HuH-7 (cell line): ENCODE data around the gene LRRN3.

Experiments
- DNase-seq: peaks from one replicate; pipeline ENCODE4 v3.0.0; 2011; ENCODE audit warnings: low spot score

Gene LRRN3

DNA sequence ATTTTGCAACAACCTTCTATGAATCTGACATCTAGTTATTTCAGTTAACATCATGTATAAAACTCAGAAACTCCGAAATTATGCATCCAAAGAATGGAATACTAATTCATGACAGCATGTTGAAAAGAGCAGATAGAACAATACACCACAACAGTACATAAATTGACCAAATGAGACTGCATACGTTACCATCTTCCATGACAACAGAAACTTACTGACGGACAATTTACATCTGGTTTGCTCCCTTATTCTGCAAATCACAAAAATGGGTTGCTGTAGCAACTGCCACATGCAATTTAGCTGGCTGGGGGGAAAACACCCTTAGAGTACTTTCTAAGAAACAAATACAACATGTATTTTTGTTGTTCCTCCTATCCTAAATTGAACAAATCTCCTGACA, 14.3 kb downstream of the LRRN3 start:
- DNase-seq: no peak

DNA sequence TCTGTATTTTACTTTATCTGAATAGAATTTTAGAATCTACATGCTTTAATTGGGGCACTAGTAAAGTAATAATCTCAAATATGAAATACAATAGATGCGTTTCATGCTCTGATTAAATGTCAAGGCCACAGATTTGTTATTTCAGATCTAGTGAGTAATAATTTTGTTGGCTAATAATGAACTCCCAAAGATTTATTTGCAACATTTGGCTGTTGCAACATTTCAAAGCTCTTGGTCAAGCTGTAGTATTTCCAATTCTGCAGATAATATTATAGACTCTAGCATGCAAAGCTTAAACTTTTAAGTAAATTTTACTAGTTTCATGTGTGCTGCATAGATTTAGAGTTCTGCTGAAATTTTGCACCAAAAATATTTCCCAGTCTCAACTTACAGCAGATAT, 16.7 kb downstream of the LRRN3 start:
- DNase-seq: no peak

DNA sequence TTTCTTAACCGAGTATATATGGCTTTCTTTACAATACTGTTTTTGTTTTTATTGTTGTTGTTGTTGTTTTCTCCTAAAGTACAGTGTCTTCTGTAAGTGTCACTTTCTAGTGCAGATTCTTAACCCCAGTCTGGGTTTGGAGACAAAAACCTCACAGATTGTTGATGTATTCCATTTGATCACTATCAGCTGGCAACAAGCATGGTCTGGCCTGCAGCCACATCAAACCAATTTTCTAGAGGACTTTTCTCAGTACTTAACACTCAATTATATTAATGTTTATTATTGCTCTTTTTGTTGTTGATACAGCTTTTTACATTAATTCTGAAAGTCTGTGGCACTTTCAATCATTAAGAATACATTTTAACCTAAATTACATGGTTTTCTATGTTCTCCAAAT, 17.1 kb downstream of the LRRN3 start:
- no peak for DNase-seq

DNA sequence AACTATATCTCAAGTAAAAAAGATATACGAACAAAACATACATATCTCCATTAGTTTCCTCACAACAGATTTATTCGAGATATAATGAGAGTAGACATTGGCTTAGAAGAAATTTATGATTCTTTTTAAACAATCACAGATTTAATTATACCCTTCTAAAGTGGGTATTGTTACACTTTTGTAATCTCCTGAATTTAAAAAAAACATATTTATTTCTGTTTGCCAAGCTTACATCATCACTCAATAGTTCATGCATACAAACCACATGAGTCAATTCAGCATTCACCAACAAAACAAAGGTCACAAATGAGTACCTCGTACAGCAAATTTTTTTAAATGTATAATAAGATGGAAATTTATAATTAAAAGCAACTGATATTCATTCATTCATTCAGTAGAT, 17.6 kb downstream of the LRRN3 start:
- DNase-seq: no peak

DNA sequence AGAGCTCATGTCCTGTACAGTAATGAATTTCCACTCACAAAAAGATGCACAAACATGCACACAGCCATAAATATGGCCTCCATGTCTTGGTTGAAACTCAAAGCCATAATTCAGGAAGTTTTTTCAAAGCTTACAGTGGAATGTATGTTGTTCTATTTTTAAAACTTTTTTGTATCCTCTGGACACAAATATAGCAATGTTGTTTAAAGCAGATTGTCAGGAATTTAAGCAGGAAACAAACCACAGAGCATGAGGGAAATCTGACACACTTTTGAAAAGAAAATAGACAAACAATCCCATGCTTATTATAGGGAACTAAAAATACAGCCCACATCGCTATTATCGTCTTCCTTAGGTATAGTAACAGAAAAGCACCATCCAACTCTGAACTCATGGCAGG, 21.5 kb downstream of the LRRN3 start:
- no peak for DNase-seq

DNA sequence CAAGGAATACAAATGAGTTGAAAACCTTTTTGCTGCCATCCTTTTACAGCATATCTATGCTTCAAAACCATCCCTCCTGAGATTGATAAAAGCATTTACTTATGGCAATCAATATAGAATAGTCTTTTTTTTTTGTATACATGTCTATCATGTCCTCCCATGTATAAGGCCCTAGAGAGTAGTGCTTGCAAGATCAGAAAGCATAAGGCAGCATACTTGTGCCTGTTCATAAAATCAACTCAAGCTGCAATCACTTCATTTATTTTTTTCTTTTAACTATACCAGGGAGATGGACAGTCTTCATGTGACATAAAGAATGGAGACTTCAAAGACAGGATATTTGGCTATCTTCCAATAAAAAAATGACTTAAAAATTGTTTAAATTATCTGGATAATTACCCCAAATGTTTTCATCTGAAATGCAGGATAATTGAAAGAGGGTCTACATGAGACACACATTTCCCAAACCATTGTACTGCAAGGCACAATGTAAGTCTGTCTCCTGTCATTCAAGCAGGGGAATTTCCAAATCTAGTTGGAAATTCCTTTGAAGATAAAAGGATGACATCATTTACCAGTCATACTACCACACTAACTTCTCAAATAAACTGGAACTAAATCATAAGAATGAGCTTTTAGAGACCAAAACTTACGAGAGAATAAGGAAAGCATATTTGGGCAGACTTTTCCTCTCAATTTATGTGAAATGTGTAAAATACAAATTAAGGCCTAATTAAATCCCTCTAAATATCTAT, 22.5 kb downstream of the LRRN3 start:
- no peak for DNase-seq

DNA sequence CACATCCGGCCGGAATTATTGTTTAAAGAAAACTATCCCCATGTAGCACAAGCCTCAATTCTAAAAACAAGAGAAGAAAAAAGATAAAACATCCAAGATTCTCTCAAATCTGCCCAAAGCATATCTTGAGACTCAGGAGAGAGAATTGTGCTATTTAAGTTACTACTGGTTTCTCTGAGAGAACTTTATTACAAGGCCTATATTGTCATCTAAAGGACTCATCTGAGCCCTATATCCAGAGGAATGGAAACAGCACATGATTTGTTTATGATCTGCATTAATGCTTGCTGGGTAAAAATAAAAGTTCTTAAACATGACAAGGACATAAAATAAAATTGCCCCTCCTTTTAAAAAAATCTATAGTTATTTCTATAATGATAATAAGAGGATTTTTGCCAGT, 25.0 kb downstream of the LRRN3 start:
- no peak for DNase-seq

DNA sequence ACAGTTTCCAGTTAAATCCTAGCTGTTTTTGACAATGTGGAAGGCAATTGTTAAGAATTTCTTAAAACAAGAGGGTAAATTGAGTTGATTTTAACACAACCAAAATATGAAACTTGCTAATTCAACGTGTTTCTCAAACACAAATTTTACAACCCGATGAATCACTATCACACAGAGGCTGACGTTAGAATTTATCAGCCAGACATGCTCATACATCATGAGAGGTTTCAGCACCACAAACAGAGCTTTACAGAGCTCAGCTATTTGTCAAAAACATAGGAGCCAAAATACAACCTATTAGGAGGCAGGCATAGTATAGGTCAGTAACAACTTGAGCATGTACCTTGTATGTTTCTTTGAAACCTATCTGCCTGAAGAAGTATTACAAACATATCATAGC, 36.1 kb downstream of the LRRN3 start:
- no peak for DNase-seq

DNA sequence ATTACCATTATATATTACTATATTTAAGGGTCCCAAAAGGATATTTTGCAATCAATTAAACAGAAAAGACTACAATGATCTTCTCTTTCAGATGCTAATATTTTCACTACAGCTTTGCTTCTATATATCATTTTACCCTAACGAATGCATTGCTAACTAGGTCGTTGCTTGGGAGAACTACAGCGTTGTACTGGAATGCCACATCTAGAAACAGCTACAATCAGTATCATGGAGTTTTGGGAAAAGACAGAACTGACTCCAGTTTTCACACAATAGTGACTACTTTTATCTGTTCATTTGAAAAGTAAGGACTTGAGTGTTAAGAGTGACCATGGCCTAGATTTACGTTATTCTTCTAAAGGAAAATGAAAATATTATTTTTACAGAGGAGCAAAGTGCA, 38.5 kb downstream of the LRRN3 start:
- DNase-seq: no peak

DNA sequence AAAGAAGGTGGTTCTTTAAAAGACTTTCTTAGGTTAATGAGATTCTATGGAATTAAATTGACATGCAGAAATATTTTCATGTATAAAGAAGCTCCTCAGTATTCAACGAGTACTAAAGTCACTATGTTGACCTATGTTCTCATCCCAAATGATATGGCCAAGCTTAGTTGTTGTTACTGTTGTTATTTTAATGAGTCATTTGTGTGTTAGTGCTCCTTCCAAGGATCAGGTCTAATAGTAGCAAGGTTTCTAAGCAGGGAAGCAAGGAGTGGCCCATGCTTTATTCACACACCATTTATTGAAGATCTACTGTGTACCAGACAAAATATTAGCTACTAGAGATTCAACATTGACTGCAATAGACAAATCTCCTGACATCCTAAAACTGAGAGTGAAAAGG, 41.9 kb downstream of the LRRN3 start:
- no peak for DNase-seq

DNA sequence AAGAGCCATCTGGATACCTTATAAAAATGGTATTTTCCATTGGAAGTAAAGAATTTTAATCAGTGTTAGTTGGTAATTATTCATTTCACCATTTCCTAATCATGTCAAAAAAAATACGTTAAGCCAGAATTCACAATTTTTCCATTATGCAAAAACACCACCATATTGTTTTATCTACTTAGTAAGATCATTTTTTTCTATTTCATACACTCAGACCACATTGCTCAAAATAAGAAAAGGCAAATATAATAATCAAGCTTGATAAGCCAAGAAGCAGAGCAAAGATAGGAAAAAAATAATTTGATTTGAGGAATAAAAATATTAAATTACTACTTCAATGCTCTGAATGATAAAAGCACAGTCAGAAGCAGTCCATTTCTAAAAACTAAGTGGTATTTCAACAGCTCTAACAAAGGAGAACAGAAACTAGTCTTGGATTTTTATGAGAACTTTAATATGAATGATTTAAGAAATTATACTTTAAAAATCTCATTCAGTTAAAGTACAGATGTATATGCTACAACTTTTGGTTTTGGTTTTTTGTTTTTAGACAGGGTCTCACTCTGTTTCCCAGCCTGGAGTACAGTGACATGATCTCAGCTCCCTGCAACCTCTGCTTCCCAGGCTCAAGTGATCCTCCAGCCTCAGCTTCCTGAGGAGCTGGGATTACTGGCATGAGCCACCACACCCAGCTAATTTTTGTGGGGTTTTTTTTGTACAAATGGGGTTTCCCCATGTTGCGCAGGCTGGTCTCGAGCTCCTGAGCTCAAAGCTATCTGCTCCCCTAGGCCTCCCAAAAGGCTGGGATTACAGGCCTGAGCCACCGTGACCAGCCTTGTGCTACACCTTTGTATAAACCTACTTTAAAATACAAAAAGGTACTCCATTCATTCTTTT, 46.6 kb downstream of the LRRN3 start:
- no peak for DNase-seq

DNA sequence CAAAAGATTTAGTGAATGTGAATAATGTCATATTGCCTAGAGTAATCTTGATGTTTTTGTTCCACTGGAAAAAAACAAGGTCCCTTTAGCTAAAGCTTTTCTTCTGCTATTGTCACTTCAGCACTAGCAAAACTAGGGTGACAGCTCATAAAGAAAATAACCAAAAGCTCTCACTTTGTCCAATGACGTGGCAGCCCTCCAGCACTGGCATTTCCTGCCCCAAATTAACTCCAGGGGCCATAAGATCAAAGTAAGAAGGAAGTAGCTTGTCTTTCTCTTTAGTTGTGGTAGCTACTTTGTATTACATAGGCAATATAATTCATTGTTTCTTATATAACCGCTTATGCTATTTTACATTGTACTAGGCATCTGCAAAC, 47.3 kb downstream of the LRRN3 start:
- DNase-seq: no peak

DNA sequence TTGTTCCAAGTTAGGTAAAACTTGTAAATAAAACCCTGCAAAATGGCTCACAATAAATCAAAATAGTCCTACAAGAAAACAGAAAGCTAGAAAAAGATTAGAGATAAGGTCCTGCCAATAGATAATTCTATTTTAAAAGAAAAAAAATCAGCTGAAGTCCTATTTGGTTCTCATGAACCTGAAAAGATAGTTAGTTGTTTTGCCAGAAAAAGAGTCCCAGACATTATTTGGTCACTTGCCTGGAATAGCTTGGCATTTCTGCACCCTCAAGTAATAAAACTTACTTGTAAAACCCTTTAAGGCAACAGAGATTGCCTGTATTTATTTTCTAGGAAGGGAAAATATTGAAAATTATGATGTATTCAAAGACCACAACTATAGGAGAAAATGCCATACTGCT, 47.7 kb downstream of the LRRN3 start:
- DNase-seq: no peak

DNA sequence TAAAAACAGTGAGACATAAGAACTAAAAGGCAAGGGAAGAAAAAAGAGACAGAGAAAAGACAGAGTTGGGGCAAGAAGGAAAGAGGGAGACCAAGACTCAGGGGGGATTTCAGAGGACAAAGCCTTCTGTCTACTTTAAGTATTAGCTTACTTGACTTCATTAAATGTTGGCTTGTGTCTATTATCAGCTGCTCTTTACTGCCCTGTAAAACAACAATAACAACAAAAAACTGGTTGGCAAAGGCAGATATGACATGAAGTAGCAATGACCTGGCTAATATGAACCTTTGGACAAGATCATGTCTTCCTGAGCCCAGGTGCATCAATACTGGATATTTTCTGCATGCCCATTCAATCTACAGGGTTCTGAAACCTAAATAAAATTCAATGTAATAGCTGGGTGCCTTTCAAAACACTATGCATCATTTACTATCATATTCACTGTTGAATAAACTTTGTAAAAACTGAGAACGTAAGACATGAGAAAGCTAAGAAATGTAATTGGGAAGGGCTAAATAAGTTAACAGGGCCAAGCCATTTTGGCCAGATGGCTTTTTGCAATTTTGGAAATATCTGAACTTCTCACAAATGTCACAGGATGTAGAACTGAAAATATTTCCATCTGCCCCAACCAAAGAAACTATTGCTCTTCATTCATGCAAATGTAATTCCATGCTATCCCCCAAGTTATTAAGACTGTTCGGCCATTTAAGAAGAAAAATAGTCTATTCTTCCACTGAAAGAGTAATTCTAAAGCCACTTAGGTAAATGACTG, 49.4 kb downstream of the LRRN3 start:
- DNase-seq: no peak

DNA sequence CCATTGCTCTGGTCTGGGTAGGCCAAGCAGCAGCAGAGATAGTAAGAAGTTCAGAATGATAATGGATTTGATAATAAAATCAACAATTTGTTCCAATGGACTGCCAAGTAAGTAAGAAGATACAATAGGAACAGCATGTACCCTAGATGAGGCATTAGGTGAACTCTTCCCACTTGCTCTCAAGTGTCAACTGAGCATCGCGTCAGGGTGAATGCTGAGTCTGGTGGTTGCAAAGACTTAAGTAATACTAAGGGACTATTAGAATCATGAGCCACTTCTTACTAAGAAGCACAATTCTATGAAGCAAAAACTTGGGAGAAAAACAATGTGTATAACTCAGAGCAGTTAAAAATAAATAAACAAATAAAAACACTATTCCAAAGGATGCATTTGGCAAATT, 54.5 kb downstream of the LRRN3 start:
- DNase-seq: no peak

DNA sequence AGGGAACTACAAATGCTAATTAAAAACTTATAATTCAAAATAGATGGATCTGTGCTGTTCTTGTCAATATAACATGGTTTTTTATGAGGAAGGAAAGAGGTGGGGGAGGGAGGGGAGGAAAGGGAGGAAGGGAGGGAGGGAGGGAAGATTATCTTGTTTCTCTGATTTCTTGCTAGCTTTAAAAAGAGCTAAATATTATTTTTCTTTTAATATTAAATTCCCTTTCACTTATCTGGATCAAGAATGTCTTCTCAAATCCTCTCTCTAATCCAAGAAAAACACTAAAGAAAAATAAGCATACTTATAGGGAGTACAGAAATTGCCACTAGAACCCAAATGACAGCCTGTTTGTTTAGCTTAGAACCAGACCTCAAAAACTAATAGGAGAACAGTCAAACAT, 55.2 kb downstream of the LRRN3 start:
- no peak for DNase-seq

DNA sequence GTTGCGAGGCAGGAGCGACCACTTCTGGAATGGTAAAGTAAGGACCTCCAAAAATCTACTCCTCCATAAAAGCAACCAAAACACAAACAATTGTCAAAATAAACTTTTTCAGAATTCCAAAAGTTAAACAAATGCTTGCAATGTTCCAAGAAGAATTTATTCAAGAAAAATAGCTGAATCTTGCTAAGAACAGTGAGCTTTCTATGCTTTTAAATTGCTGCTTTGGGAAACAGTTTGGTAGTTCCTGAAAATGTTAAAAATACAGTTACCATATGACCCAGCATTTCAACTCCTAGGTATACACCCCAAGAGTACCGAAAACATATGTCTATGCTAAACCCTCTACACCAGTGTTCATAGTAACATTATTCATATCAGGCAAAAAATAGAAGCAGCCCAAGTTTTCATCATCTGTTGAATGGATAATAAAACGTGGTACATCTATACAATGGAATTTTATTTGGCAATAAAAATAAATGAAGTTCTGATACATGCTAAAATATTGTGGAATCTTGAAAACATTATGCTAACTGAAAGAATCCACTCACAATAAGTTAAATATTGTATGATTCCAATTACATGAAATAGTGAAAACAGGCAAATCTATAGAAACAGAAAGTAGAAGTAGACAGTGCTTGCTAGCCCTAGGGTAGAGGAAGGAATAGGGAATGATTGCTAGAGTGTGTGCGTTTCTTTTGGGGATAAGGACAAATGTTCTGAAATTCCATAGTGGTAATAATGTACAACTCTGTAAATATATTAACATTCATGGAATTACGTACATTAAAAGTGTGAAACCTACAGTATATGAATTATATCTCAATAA, 57.0 kb downstream of the LRRN3 start:
- no peak for DNase-seq

DNA sequence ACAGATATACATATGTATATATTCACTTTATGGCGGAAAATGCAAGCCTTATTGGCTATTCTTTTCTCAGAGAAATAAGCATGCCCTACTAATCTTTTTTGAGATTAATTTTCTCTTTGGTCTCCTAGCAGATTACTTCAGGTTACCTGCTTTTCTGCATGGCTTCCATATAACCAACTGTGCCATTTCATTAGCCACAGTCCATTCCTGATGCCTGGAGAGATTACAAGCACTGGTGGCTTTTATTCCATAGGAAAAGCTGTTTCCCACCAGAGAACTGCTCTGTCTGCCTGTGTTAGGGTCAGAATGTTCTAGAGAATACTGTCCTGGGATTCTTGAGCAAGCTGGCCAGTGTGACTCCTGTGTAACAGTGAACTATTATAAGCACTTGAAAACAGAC, 59.8 kb downstream of the LRRN3 start:
- no peak for DNase-seq

DNA sequence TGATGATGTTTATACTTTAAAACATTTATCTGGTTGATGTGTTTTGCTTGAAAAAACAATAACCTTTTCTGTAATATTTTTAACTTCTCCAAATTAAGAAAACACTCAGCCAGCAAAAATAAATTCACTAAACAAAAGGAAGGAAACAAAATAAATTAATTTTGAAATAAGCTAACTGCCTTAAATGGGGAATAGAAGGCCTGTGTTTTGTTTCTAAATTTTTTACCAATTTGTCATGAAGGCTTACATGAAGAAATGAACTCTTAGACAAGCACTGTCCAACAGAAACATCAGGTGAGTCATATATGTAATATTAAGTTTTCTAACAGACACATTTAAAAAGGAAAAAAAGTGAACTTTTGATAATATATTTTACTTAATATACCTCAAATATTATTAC, 68.5 kb downstream of the LRRN3 start:
- DNase-seq: no peak

DNA sequence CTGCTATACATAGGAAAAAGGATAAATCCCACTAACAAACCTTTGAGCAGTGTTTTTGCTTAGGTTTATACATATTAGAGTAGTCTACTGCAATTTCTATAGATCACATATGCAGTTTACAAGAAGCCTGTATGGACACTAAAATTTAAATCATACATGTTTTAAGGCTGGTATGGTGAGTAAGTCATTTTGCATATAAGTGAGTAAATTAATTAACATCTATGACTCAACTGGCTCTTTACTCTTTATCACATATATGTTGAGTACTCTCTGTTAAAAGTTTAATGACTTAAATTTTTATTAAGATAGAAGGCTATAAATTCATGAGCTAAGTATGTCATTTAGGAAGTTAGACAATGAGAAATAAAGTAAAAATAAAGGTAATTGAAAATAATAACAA, 69.4 kb downstream of the LRRN3 start:
- DNase-seq: no peak

DNA sequence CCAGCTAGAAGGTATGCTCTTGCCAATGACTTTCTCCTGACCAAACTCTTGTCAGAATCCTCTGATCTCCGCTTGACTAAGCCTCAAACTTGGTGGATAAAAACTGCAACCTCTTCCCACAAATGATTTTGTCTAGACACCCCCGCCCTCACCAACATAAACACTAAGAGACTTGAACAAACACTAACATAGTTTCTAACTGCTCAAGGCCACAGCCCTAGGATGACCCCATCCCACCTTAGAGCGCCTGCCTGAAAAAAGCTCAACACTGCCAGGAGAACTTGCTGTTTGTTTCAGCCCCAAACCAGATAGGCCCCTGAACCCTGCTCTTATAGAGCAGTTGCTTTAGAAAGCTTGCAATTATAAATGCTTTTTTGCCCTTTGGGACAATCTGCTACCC, 71.8 kb downstream of the LRRN3 start:
- peak; percentile 3 for DNase-seq

DNA sequence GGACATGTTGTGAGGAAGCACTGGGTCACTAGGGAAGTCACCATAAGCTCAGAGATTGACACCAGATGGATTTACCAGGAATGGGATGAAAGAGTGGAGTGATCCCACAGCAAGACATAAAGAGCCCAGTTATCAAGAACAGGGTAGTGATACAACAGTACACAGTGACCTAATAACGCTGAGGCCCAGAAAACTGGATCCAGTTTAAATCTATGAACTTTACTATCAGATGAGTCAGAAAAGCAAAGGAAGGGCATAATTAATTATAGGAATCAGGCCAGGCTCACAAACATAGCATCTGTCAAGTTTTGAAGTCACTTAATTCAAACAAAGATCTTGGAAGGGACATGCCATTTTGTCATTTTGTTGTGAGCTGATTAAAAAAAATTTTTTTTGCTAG, 73.5 kb downstream of the LRRN3 start:
- no peak for DNase-seq
